HCT116 (cell line): ENCODE data around the gene MTM1. TPM values are rescaled to one million over a fixed set of nuclear protein-coding genes. Genes with fewer than 3 reads are reported as not detected.

Experiments
- ATAC-seq: fragments of 200-7000 bp; cut with Tn5 transposase; 2 replicates; pipeline ENCODE4 v1.9.1; 2020; ENCODE audit warnings: mild to moderate bottlenecking, moderate library complexity
- BruUV-seq: library from RNA; stranded (reverse); fragments of 400-500 nt; replicated peaks from 2 replicates; lab custom pipeline; 2021; lab: Mats Ljungman, UMichigan
- CTCF ChIA-PET: fragments of 300-600 bp; sonication (Branson Sonifier 250); formaldehyde crosslinking; loops from one replicate; lab custom pipeline; 2021; ENCODE audit warnings: antibody characterized with exemption; lab: Charles Lee
- POLR2A ChIA-PET: fragments of 300-600, 350-600 bp; sonication (Branson Sonifier 250); formaldehyde crosslinking; loops from one replicate; lab custom pipeline; 2021; ENCODE audit warnings: antibody characterized with exemption; lab: Charles Lee
- RAD21 ChIA-PET, 2 experiments: fragments of 300-600 bp; sonication (Branson Sonifier 250); formaldehyde crosslinking; loops; one replicate each; lab custom pipeline; 2023; ENCODE audit warnings: low total read pairs in 2 of 2; ENCODE audit not compliant: uncharacterized antibody in 2 of 2, unreplicated experiment in 2 of 2, low non-redundant PET in 1 of 2; lab: Charles Lee
- DNase-seq: peaks from one replicate; pipeline ENCODE4 v3.0.0-alpha.2; 2010; ENCODE audit warnings: low read depth, low spot score
- H2AFZ ChIP-seq: fragments of 200-600 bp; shearing (Covaris generic), sonication (generic); 2 replicates; pipeline ENCODE4 v1.6.1; 2017; ENCODE audit warnings: low read depth, mixed run types, mixed read lengths, antibody characterized with exemption, low read length; ENCODE audit not compliant: poor library complexity, severe bottlenecking
- H3K27ac ChIP-seq: 2 replicates; pipeline ENCODE4 v1.5.1; 2012; ENCODE audit warnings: low read depth, low read length
- H3K27me3 ChIP-seq: fragments of 200-600 bp; sonication (generic); 2 replicates; pipeline ENCODE4 v1.6.1; 2016; ENCODE audit warnings: mixed run types, low read length, mixed read lengths; ENCODE audit not compliant: insufficient read depth
- H3K36me3 ChIP-seq, 2 experiments: fragments of 200-500 bp in 1 of 2; fragments of 200-600 bp in 1 of 2; sonication (Bioruptor generic) in 1 of 2; sonication (generic) in 1 of 2; 2 replicates each; pipeline versions ENCODE4 v1.5.1 to v1.6.1; 2014 to 2016; ENCODE audit warnings: low read length in 2 of 2, inconsistent platforms in 1 of 2, mixed read lengths in 1 of 2, mixed run types in 1 of 2; ENCODE audit not compliant: insufficient read depth in 2 of 2, control insufficient read depth in 1 of 2
- H3K4me1 ChIP-seq, 2 experiments: fragments of 200-600 bp in 1 of 2; sonication (generic) in 1 of 2; 2 replicates each; pipeline versions ENCODE4 v1.5.1 to v1.6.1; 2012 to 2017; ENCODE audit warnings: low read length in 2 of 2, inconsistent platforms in 1 of 2, mild to moderate bottlenecking in 1 of 2, mixed read lengths in 1 of 2, mixed run types in 1 of 2, moderate library complexity in 1 of 2; ENCODE audit not compliant: insufficient read depth in 2 of 2, control insufficient read depth in 1 of 2
- H3K4me2 ChIP-seq: fragments of 200-600 bp; sonication (generic); 2 replicates; pipeline ENCODE4 v1.6.1; 2017; ENCODE audit warnings: mixed run types, low read length, mixed read lengths
- H3K4me3 ChIP-seq, 2 experiments: fragments of 200-600 bp in 1 of 2; sonication (generic) in 1 of 2; replicated peaks in 1 of 2; 2 replicates each; pipeline ENCODE4 v1.5.1; 2011 to 2016; ENCODE audit warnings: low read length in 2 of 2, control low read depth in 1 of 2, low read depth in 1 of 2, mild to moderate bottlenecking in 1 of 2, mixed read lengths in 1 of 2, mixed run types in 1 of 2
- H3K79me2 ChIP-seq: fragments of 200-600 bp; sonication (generic); 2 replicates; pipeline ENCODE4 v1.6.1; 2017; ENCODE audit warnings: mild to moderate bottlenecking, mixed run types, low read length, moderate library complexity, mixed read lengths; ENCODE audit not compliant: insufficient read depth
- H3K9ac ChIP-seq: fragments of 200-600 bp; sonication (generic); 2 replicates; pipeline ENCODE4 v1.6.1; 2016; ENCODE audit warnings: low read length, mixed read lengths
- H3K9me2 ChIP-seq: fragments of 200-600 bp; sonication (generic), shearing (Covaris generic); 2 replicates; pipeline ENCODE4 v1.6.1; 2017; ENCODE audit warnings: mixed run types, mild to moderate bottlenecking, moderate library complexity; ENCODE audit not compliant: insufficient read depth
- H3K9me3 ChIP-seq, 2 experiments: fragments of 200-500 bp in 1 of 2; fragments of 200-600 bp in 1 of 2; sonication (Bioruptor generic) in 1 of 2; sonication (generic) in 1 of 2; 2 replicates each; pipeline ENCODE4 v1.6.1; 2014 to 2017; ENCODE audit warnings: low read length in 2 of 2, mixed read lengths in 2 of 2, inconsistent platforms in 1 of 2, low read depth in 1 of 2, mild to moderate bottlenecking in 1 of 2, mixed run types in 1 of 2, moderate library complexity in 1 of 2; ENCODE audit not compliant: control insufficient read depth in 1 of 2, insufficient read depth in 1 of 2
- H4K20me1 ChIP-seq: fragments of 200-600 bp; sonication (generic), shearing (Covaris generic); 2 replicates; pipeline ENCODE4 v1.6.1; 2017; ENCODE audit warnings: mixed run types, mild to moderate bottlenecking, moderate library complexity; ENCODE audit not compliant: insufficient read depth
- CBX3 ChIP-seq: IDR thresholded peaks from 2 replicates; pipeline ENCODE4 v1.6.1; 2012; ENCODE audit warnings: low read depth
- ELF1 ChIP-seq: IDR thresholded peaks from 2 replicates; pipeline ENCODE4 v1.6.1; 2012; ENCODE audit warnings: low read depth, borderline replicate concordance
- POLR2AphosphoS5 ChIP-seq: IDR thresholded peaks from 2 replicates; pipeline ENCODE4 v1.6.1; 2011; ENCODE audit warnings: mild to moderate bottlenecking, low read depth, low read length, moderate library complexity
- RAD21 ChIP-seq: IDR thresholded peaks from 2 replicates; pipeline ENCODE4 v1.6.1; 2012; ENCODE audit warnings: low read depth, mild to moderate bottlenecking
- SP1 ChIP-seq: IDR thresholded peaks from 2 replicates; pipeline ENCODE4 v1.6.1; 2012; ENCODE audit warnings: low read depth
- YY1 ChIP-seq: IDR thresholded peaks from 2 replicates; pipeline ENCODE4 v1.6.1; 2011; ENCODE audit warnings: low read length, low read depth, moderate library complexity, mild to moderate bottlenecking; ENCODE audit not compliant: insufficient replicate concordance; ENCODE audit errors: extremely low read depth
- intact Hi-C: fragments of 100-400 bp; cut with micrococcal nuclease; formaldehyde crosslinking; loops from 2 replicates; pipeline ENCODE4 v1.10.0; 2022
- total RNA-seq: library from RNA; stranded (reverse); gene quantifications from one replicate; pipeline ENCODE4 v1.2.1, GENCODE V29; 2021; ENCODE audit not compliant: unreplicated experiment
- TF ChIP-seq, protein P1 (sequence below), 3 experiments: fragments of 200-600 bp in 1 of 3; sonication (generic) in 1 of 3; IDR thresholded peaks in 2 of 3; conservative IDR thresholded peaks in 1 of 3; 2 replicates each; pipeline ENCODE4 v1.5.1; 2012 to 2017; ENCODE audit warnings: low read depth in 2 of 3, low read length in 2 of 3, antibody characterized with exemption in 1 of 3, borderline replicate concordance in 1 of 3, control low read depth in 1 of 3, mild to moderate bottlenecking in 1 of 3, mixed read lengths in 1 of 3, mixed run types in 1 of 3, moderate library complexity in 1 of 3; ENCODE audit not compliant: insufficient read depth in 1 of 3

Gene MTM1
- total RNA-seq, 1 experiment from 2014 or later, result 6.5 TPM

- ChIA-PET CTCF (no interaction called here), RAD21 (no interaction called here), POLR2A (no interaction called here)
- H3K79me2 ChIP-seq, result no peaks in the 10 kb centered on the region
- no peak overlapping the region for H2AFZ ChIP-seq
- H3K4me2 ChIP-seq, result no peak overlapping the region
- H3K9me3 ChIP-seq, result no peaks in the 10 kb centered on the region
- no peaks in the 10 kb centered on the region for H3K36me3 ChIP-seq
- H3K4me3 ChIP-seq, result no peak overlapping the region
- no peaks in the 10 kb centered on the region for H4K20me1 ChIP-seq
- no peak overlapping the region for H3K9ac ChIP-seq
- BruUV-seq, result no TSS peak
- no peak overlapping the region for H3K27ac ChIP-seq
- no peaks in the 10 kb centered on the region for H3K9me2 ChIP-seq
- TF ChIP-seq POLR2AphosphoS5 (no peak), SP1 (no peak), YY1 (no peak), ELF1 (no peak)
- no peaks in the 10 kb centered on the region for H3K4me1 ChIP-seq
- intact Hi-C loops, result no loop called here
- no peaks in the 10 kb centered on the region for H3K27me3 ChIP-seq
- DNase-seq (no peak), ATAC-seq (no peak)
Measured at GRCh38 chrX:150676221-150676620, 107.8 kb downstream of the MTM1 start.

DNA sequence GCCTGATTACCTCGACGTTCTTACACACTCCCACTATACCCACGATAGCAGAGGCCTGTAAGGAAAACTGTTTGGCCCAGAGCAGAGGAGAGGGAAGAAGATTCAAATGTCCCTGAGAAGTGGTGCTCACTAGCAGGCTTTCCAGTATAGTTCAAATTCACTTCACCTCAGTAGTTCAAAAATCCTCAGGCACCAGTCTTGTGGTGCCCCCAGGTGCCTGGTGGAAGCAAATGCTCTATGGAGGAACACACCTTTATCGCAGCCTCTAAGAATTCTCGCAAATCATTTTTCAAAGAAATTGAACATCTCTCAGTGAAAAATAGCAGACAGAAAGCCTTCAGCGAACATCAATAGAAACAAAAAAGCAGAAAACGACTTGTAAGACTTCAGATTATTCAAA, 112.6 kb downstream of the MTM1 start:
- H3K9me3 ChIP-seq, result no peaks in the 10 kb centered on the region
- POLR2A ChIA-PET, result no interaction called here
- no peak overlapping the region for H3K4me2 ChIP-seq
- no peak overlapping the region for H2AFZ ChIP-seq
- peak; percentile 8 for DNase-seq
- H4K20me1 ChIP-seq, result no peaks in the 10 kb centered on the region
- H3K9ac ChIP-seq, result no peak overlapping the region
- RAD21 ChIA-PET, result no interaction called here
- BruUV-seq, result no TSS peak
- H3K36me3 ChIP-seq, result no peaks in the 10 kb centered on the region
- intact Hi-C loops, result loop anchor here (2.0 to 10.0 kb wide), 4 partner anchors 136 to 730 kb away; no protein-coding TSS in a partner anchor
- TF ChIP-seq RAD21 (peak; percentile 77), CBX3 (no peak)
- TF ChIP-seq, protein P1, sequence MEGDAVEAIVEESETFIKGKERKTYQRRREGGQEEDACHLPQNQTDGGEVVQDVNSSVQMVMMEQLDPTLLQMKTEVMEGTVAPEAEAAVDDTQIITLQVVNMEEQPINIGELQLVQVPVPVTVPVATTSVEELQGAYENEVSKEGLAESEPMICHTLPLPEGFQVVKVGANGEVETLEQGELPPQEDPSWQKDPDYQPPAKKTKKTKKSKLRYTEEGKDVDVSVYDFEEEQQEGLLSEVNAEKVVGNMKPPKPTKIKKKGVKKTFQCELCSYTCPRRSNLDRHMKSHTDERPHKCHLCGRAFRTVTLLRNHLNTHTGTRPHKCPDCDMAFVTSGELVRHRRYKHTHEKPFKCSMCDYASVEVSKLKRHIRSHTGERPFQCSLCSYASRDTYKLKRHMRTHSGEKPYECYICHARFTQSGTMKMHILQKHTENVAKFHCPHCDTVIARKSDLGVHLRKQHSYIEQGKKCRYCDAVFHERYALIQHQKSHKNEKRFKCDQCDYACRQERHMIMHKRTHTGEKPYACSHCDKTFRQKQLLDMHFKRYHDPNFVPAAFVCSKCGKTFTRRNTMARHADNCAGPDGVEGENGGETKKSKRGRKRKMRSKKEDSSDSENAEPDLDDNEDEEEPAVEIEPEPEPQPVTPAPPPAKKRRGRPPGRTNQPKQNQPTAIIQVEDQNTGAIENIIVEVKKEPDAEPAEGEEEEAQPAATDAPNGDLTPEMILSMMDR (IDR thresholded peaks at IDR 0.05 in 2 of 3, conservative IDR thresholded peaks at IDR 0.05 in 1 of 3; ENCODE audit: borderline replicate concordance in 1 of 3, insufficient read depth in 1 of 3, low read depth in 2 of 3, low read length in 2 of 3), result peak; percentile 45 to 55 (median 47); a peak in 5 of 6 replicates
- TF ChIP-seq, all 23 proteins: peak for 2
- peak; percentile 88 for ATAC-seq
- Histone ChIP-seq H3K4me1 (no peaks in the 10 kb centered on the region), H3K27ac (no peak overlapping the region), H3K27me3 (no peaks in the 10 kb centered on the region), H3K79me2 (no peaks in the 10 kb centered on the region), H3K9me2 (no peaks in the 10 kb centered on the region), H3K4me3 (no peak overlapping the region)
- CTCF ChIA-PET, result interaction anchor here (0.6 kb wide), 1 partner anchor 731 kb away, joined by 3 read pairs; no protein-coding TSS in a partner anchor
